HCT116 (cell line): Measurements from ENCODE around the gene BPIFB3. TPM values are rescaled to one million over a fixed set of nuclear protein-coding genes. Genes with fewer than 3 reads are reported as not detected.

ENCODE experiments used
- ATAC-seq: fragments of 200-7000 bp; cut with Tn5 transposase; 2 replicates; pipeline ENCODE4 v1.9.1; 2020; ENCODE audit warnings: mild to moderate bottlenecking, moderate library complexity
- BruUV-seq: library from RNA; stranded (reverse); fragments of 400-500 nt; replicated peaks from 2 replicates; lab custom pipeline; 2021; lab: Mats Ljungman, UMichigan
- CTCF ChIA-PET: fragments of 300-600 bp; sonication (Branson Sonifier 250); formaldehyde crosslinking; loops from one replicate; lab custom pipeline; 2021; ENCODE audit warnings: antibody characterized with exemption; lab: Charles Lee
- POLR2A ChIA-PET: fragments of 300-600, 350-600 bp; sonication (Branson Sonifier 250); formaldehyde crosslinking; loops from one replicate; lab custom pipeline; 2021; ENCODE audit warnings: antibody characterized with exemption; lab: Charles Lee
- RAD21 ChIA-PET, 2 experiments: fragments of 300-600 bp; sonication (Branson Sonifier 250); formaldehyde crosslinking; loops; one replicate each; lab custom pipeline; 2023; ENCODE audit warnings: low total read pairs in 2 of 2; ENCODE audit not compliant: uncharacterized antibody in 2 of 2, unreplicated experiment in 2 of 2, low non-redundant PET in 1 of 2; lab: Charles Lee
- DNase-seq: peaks from one replicate; pipeline ENCODE4 v3.0.0-alpha.2; 2010; ENCODE audit warnings: low read depth, low spot score
- H2AFZ ChIP-seq: fragments of 200-600 bp; shearing (Covaris generic), sonication (generic); 2 replicates; pipeline ENCODE4 v1.6.1; 2017; ENCODE audit warnings: low read depth, mixed run types, mixed read lengths, antibody characterized with exemption, low read length; ENCODE audit not compliant: poor library complexity, severe bottlenecking
- H3K27ac ChIP-seq: 2 replicates; pipeline ENCODE4 v1.5.1; 2012; ENCODE audit warnings: low read depth, low read length
- H3K27me3 ChIP-seq: fragments of 200-600 bp; sonication (generic); 2 replicates; pipeline ENCODE4 v1.6.1; 2016; ENCODE audit warnings: mixed run types, low read length, mixed read lengths; ENCODE audit not compliant: insufficient read depth
- H3K36me3 ChIP-seq, 2 experiments: fragments of 200-500 bp in 1 of 2; fragments of 200-600 bp in 1 of 2; sonication (Bioruptor generic) in 1 of 2; sonication (generic) in 1 of 2; 2 replicates each; pipeline versions ENCODE4 v1.5.1 to v1.6.1; 2014 to 2016; ENCODE audit warnings: low read length in 2 of 2, inconsistent platforms in 1 of 2, mixed read lengths in 1 of 2, mixed run types in 1 of 2; ENCODE audit not compliant: insufficient read depth in 2 of 2, control insufficient read depth in 1 of 2
- H3K4me1 ChIP-seq, 2 experiments: fragments of 200-600 bp in 1 of 2; sonication (generic) in 1 of 2; 2 replicates each; pipeline versions ENCODE4 v1.5.1 to v1.6.1; 2012 to 2017; ENCODE audit warnings: low read length in 2 of 2, inconsistent platforms in 1 of 2, mild to moderate bottlenecking in 1 of 2, mixed read lengths in 1 of 2, mixed run types in 1 of 2, moderate library complexity in 1 of 2; ENCODE audit not compliant: insufficient read depth in 2 of 2, control insufficient read depth in 1 of 2
- H3K4me2 ChIP-seq: fragments of 200-600 bp; sonication (generic); 2 replicates; pipeline ENCODE4 v1.6.1; 2017; ENCODE audit warnings: mixed run types, low read length, mixed read lengths
- H3K4me3 ChIP-seq, 2 experiments: fragments of 200-600 bp in 1 of 2; sonication (generic) in 1 of 2; replicated peaks in 1 of 2; 2 replicates each; pipeline ENCODE4 v1.5.1; 2011 to 2016; ENCODE audit warnings: low read length in 2 of 2, control low read depth in 1 of 2, low read depth in 1 of 2, mild to moderate bottlenecking in 1 of 2, mixed read lengths in 1 of 2, mixed run types in 1 of 2
- H3K79me2 ChIP-seq: fragments of 200-600 bp; sonication (generic); 2 replicates; pipeline ENCODE4 v1.6.1; 2017; ENCODE audit warnings: mild to moderate bottlenecking, mixed run types, low read length, moderate library complexity, mixed read lengths; ENCODE audit not compliant: insufficient read depth
- H3K9ac ChIP-seq: fragments of 200-600 bp; sonication (generic); 2 replicates; pipeline ENCODE4 v1.6.1; 2016; ENCODE audit warnings: low read length, mixed read lengths
- H3K9me2 ChIP-seq: fragments of 200-600 bp; sonication (generic), shearing (Covaris generic); 2 replicates; pipeline ENCODE4 v1.6.1; 2017; ENCODE audit warnings: mixed run types, mild to moderate bottlenecking, moderate library complexity; ENCODE audit not compliant: insufficient read depth
- H3K9me3 ChIP-seq, 2 experiments: fragments of 200-500 bp in 1 of 2; fragments of 200-600 bp in 1 of 2; sonication (Bioruptor generic) in 1 of 2; sonication (generic) in 1 of 2; 2 replicates each; pipeline ENCODE4 v1.6.1; 2014 to 2017; ENCODE audit warnings: low read length in 2 of 2, mixed read lengths in 2 of 2, inconsistent platforms in 1 of 2, low read depth in 1 of 2, mild to moderate bottlenecking in 1 of 2, mixed run types in 1 of 2, moderate library complexity in 1 of 2; ENCODE audit not compliant: control insufficient read depth in 1 of 2, insufficient read depth in 1 of 2
- H4K20me1 ChIP-seq: fragments of 200-600 bp; sonication (generic), shearing (Covaris generic); 2 replicates; pipeline ENCODE4 v1.6.1; 2017; ENCODE audit warnings: mixed run types, mild to moderate bottlenecking, moderate library complexity; ENCODE audit not compliant: insufficient read depth
- CBX3 ChIP-seq: IDR thresholded peaks from 2 replicates; pipeline ENCODE4 v1.6.1; 2012; ENCODE audit warnings: low read depth
- CEBPB ChIP-seq: IDR thresholded peaks from 2 replicates; pipeline ENCODE4 v1.6.1; 2012; ENCODE audit warnings: low read depth
- JUND ChIP-seq: IDR thresholded peaks from 2 replicates; pipeline ENCODE4 v1.6.1; 2012
- MAX ChIP-seq: IDR thresholded peaks from 2 replicates; pipeline ENCODE4 v1.6.1; 2012
- REST ChIP-seq: IDR thresholded peaks from 2 replicates; pipeline ENCODE4 v1.6.1; 2012; ENCODE audit warnings: low read depth
- TCF7L2 ChIP-seq: IDR thresholded peaks from 2 replicates; pipeline ENCODE4 v1.7.0; 2011; ENCODE audit warnings: borderline replicate concordance, inconsistent platforms; ENCODE audit not compliant: insufficient read depth, insufficient read length; ENCODE audit errors: extremely low read depth
- ZFX ChIP-seq: fragments of 450-650 bp; IDR thresholded peaks from 2 replicates; pipeline ENCODE4 v1.6.1; 2017
- intact Hi-C: fragments of 100-400 bp; cut with micrococcal nuclease; formaldehyde crosslinking; loops from 2 replicates; pipeline ENCODE4 v1.10.0; 2022
- total RNA-seq: library from RNA; stranded (reverse); gene quantifications from one replicate; pipeline ENCODE4 v1.2.1, GENCODE V29; 2021; ENCODE audit not compliant: unreplicated experiment

Gene BPIFB3
- total RNA-seq, 1 experiment from 2014 or later, result not detected

GRCh38 chr20:33016581-33017109 is 37.1 kb upstream of the BPIFB3 start:
- intact Hi-C loops, result no loop called here
- POLR2A ChIA-PET, result no interaction called here
- H3K36me3 ChIP-seq, result no peaks in the 10 kb centered on the region

More at GRCh38 chr20:33016581-33017109, 37.1 kb upstream of the BPIFB3 start:
- Histone ChIP-seq H3K27ac (no peak overlapping the region), H3K9me2 (no peaks in the 10 kb centered on the region), H3K4me3 (no peak overlapping the region), H4K20me1 (no peaks in the 10 kb centered on the region), H3K9me3 (no peaks in the 10 kb centered on the region), H3K79me2 (no peaks in the 10 kb centered on the region), H3K4me1 (no peaks in the 10 kb centered on the region), H3K27me3 (peaks cover 13% of the 10 kb centered on the region; the same call in 1 of the 2 replicates), H3K4me2 (no peak overlapping the region), H2AFZ (no peak overlapping the region), H3K9ac (no peak overlapping the region)
- ATAC-seq, result no peak
- DNase-seq, result no peak
- TF ChIP-seq CEBPB, result no peak
- no peak for TF ChIP-seq ZFX
- no peak for TF ChIP-seq REST
- no peak for TF ChIP-seq JUND
- no peak for TF ChIP-seq MAX
- TF ChIP-seq CBX3, result no peak
- TF ChIP-seq TCF7L2, result no peak
- CTCF ChIA-PET, result interaction anchor here (0.8 kb wide), 1 partner anchor 12 kb away, joined by 3 read pairs; no protein-coding TSS in a partner anchor
- RAD21 ChIA-PET, result no interaction called here
- BruUV-seq, result no TSS peak
